Erythroblast (primary cell): ENCODE results near the gene UNC119.

Experiments
- GATA1 ChIP-seq: IDR thresholded peaks from 2 replicates; pipeline ENCODE4 v1.6.1; 2011; ENCODE audit warnings: low read depth, mild to moderate bottlenecking, control low read depth, low read length, moderate library complexity
- POLR2A ChIP-seq: IDR thresholded peaks from 2 replicates; pipeline ENCODE4 v1.6.1; 2011; ENCODE audit warnings: mild to moderate bottlenecking, low read length

DNA sequence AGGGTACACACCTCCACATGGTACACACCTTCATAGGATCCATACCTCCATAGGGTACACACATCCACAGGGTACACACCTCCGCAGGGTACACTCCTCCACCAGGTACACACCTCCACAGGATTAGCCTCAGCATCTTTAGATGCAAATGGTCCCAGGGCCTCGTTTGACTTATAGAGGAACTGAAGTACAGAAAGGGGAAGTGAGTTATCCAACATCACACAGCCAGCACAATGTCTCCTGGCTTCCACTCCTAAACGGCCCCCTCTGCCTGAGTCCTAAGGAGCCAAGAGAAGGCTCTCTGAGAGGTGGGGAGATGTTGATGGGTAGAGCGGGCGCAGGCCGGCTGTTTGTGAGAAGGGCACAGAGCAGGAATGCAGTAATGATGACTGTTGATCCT, 34.3 kb downstream of the UNC119 start:
- TF ChIP-seq POLR2A (no peak), GATA1 (no peak)
